Adrenal gland (tissue), 12 donors: ENCODE data around the gene ZNF672. TPM values are rescaled to one million over a fixed set of nuclear protein-coding genes. Genes with fewer than 3 reads are reported as not detected.

Experiments
- DNase-seq, 7 donors: peaks; one replicate each; pipeline ENCODE4 v3.0.0-alpha.2; 2019 to 2020
- H3K27ac ChIP-seq, 5 donors: fragments of 200-600 bp; sonication (generic) in 4 of 5; 1 replicate in 3 of 5; 2 replicates in 2 of 5; pipeline versions ENCODE4 v1.5.1 to v1.8.0; 2016 to 2020; ENCODE audit warnings: mild to moderate bottlenecking in 1 of 5
- H3K27me3 ChIP-seq: fragments of 200-600 bp; 2 replicates; pipeline ENCODE4 v1.8.0; 2021
- H3K36me3 ChIP-seq, 2 donors: fragments of 200-600 bp; replicated peaks in 1 of 2; 1 replicate in 1 of 2; 2 replicates in 1 of 2; pipeline versions ENCODE4 v1.5.1 to v1.8.0; 2018 to 2022
- H3K4me1 ChIP-seq, 2 donors: fragments of 200-600 bp; replicated peaks in 1 of 2; 1 replicate in 1 of 2; 2 replicates in 1 of 2; pipeline versions ENCODE4 v1.5.1 to v1.8.0; 2018 to 2021
- H3K4me3 ChIP-seq, 4 donors: fragments of 200-600 bp; sonication (generic) in 3 of 4; one replicate each; pipeline ENCODE4 v1.5.1; 2016 to 2018
- H3K9me3 ChIP-seq, 3 donors: fragments of 200-600 bp; sonication (generic) in 1 of 3; replicated peaks in 1 of 3; 1 replicate in 2 of 3; 2 replicates in 1 of 3; pipeline versions ENCODE4 v1.5.1 to v1.8.0; 2016 to 2021
- POLR2A ChIP-seq, 2 donors: fragments of 450-650 bp; IDR thresholded peaks; one replicate each; pipeline ENCODE4 v1.6.1; 2017; ENCODE audit warnings: antibody characterized with exemption in 2 of 2, mild to moderate bottlenecking in 2 of 2, moderate library complexity in 1 of 2
- whole genome bisulfite sequencing, 4 donors: extraction: QIAGEN DNeasy Blood & Tissue Kit in 2 of 4; methylation state at CpG; one replicate each; pipeline versions ENCODE4 v1.1.5 to v1.1.7; 2013 to 2017; 5-methylcytosine and 5-hydroxymethylcytosine counted together
- intact Hi-C, 2 donors: fragments of 100-400 bp; cut with DNase I; formaldehyde crosslinking; loops; one replicate each; pipeline versions ENCODE4 v1.14.1 to v1.15.0; 2022 to 2023
- polyA plus RNA-seq, 3 donors: library from polyadenylated mRNA; stranded (reverse); fragments of 200-250 nt in 2 of 3; fragments of 350-450 nt in 1 of 3; fragmentation: Illumina TruSeq in 1 of 3; extraction: RNeasy Lipid Tissue Mini Kit (QIAGEN cat#74804) in 1 of 3; gene quantifications; one replicate each; pipeline ENCODE4 v1.2.3, GENCODE V29; 2013 to 2014
- total RNA-seq, 9 donors: library from RNA; depleted of rRNA in 4 of 9; stranded (reverse); fragments of >200 nt in 4 of 9; fragments of 120-200 nt in 1 of 9; fragmentation: NEBNext Ultra II Directional in 1 of 9; extraction: Animal tissue kit (Norgen Biotek cat#: 25700) in 1 of 9; gene quantifications; one replicate each; pipeline versions ENCODE4 v1.1.0 to v1.2.4, GENCODE V29; 2013 to 2023
- TF ChIP-seq, protein P1 (sequence below), 6 experiments: fragments of 450-650 bp in 4 of 6; fragments of 200-600 bp in 2 of 6; sonication (generic) in 1 of 6; IDR thresholded peaks; 1 replicate in 5 of 6; 2 replicates in 1 of 6; pipeline versions ENCODE4 v1.5.1 to v1.8.0; 2016 to 2021; ENCODE audit warnings: antibody characterized with exemption in 6 of 6, mild to moderate bottlenecking in 2 of 6, moderate library complexity in 1 of 6
- donor health status: healthy with polysubstance abuse.
- donor health status: Bipolar disorder and iron deficiency.
- donor health status: DM: yes; HTN: yes; CAD: no.
- donor health status: DM: no; HTN: no; CAD: no.
- donor health status: DM: no; HTN: no; CAD: no.
- donor health status: DM: yes; HTN: yes; CAD: no.

ZNF672 gene
- total and polyA plus RNA-seq, 12 donors: 9.5 to 47.5 (median 29.3) TPM

DNA sequence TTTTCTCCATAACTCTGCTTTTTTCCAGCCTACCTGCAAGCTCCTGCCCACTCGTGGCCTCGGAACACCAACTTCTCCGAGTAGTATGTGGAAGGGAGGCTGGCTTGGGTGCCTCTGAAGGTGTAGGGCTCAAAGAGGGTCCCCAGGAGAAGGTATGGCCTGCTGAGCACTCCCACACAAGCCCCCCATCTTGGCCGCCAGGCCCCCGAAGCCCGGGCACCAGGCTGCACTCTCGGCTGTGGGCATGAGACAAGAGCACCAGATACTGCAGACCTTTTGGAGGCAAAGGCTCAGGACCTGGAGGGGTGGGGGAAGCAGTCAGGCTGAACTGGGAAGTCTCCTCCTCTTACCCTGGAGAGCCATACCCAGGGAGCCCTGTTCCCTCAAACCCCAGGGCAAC is 19.2 kb downstream of the ZNF672 start:
- H3K4me3 ChIP-seq: no peak overlapping the region
- H3K36me3 ChIP-seq: peaks cover 0 to 9% of the 10 kb centered on the region in 2 donors
- no peaks in the 10 kb centered on the region for H3K27me3 ChIP-seq
- H3K9me3 ChIP-seq: no peaks in the 10 kb centered on the region
- peaks cover 15 to 17% of the 10 kb centered on the region in 2 donors for H3K4me1 ChIP-seq
- TF ChIP-seq POLR2A (IDR thresholded peaks at IDR 0.05): no peak
- TF ChIP-seq, protein P1, sequence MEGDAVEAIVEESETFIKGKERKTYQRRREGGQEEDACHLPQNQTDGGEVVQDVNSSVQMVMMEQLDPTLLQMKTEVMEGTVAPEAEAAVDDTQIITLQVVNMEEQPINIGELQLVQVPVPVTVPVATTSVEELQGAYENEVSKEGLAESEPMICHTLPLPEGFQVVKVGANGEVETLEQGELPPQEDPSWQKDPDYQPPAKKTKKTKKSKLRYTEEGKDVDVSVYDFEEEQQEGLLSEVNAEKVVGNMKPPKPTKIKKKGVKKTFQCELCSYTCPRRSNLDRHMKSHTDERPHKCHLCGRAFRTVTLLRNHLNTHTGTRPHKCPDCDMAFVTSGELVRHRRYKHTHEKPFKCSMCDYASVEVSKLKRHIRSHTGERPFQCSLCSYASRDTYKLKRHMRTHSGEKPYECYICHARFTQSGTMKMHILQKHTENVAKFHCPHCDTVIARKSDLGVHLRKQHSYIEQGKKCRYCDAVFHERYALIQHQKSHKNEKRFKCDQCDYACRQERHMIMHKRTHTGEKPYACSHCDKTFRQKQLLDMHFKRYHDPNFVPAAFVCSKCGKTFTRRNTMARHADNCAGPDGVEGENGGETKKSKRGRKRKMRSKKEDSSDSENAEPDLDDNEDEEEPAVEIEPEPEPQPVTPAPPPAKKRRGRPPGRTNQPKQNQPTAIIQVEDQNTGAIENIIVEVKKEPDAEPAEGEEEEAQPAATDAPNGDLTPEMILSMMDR (IDR thresholded peaks at IDR 0.05): no peak
- 83 to 94% (median 91%) methylated on average over 3 to 7 of the region's 7 CpGs for WGBS, 4 donors
- DNase-seq: peak in 2 of 7 donors; percentile 13 to 52
- intact Hi-C loops: no loop called here
- no peak overlapping the region for H3K27ac ChIP-seq

DNA sequence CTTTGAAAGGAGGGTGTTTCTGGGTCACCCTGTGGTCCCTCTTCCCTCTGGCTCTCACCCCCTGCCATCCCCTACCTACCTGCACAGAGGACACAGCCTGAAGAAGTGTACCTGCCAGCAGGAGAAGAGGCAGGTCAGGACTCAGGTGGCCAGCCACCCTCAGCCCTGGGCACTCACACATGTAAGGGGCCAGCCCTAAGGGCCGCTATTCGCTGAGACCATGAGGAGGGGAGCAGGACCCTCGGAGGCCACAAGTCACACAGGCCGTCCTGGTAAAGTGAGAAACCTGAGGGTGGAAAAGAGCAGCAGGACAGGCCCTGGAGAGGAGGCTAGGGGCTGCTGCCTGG is 19.7 kb downstream of the ZNF672 start:
- 26 to 36% (median 30%) methylated on average over 4 of the region's 4 CpGs; no CpG with 5 or more reads in 1 of the 4 donors for WGBS, 4 donors
- DNase-seq: no peak
- Histone ChIP-seq H3K9me3 (no peaks in the 10 kb centered on the region), H3K27ac (peak overlapping the region in 2 of 5 donors; percentile 93 to 94), H3K4me1 (peaks cover 15 to 17% of the 10 kb centered on the region in 2 donors), H3K36me3 (peaks cover 0 to 9% of the 10 kb centered on the region in 2 donors), H3K27me3 (no peaks in the 10 kb centered on the region), H3K4me3 (peak overlapping the region in 2 of 4 donors; percentile 29 to 68)
- intact Hi-C loops: no loop called here
- no peak for TF ChIP-seq POLR2A (IDR thresholded peaks at IDR 0.05)
- TF ChIP-seq, protein P1 (IDR thresholded peaks at IDR 0.05): no peak

DNA sequence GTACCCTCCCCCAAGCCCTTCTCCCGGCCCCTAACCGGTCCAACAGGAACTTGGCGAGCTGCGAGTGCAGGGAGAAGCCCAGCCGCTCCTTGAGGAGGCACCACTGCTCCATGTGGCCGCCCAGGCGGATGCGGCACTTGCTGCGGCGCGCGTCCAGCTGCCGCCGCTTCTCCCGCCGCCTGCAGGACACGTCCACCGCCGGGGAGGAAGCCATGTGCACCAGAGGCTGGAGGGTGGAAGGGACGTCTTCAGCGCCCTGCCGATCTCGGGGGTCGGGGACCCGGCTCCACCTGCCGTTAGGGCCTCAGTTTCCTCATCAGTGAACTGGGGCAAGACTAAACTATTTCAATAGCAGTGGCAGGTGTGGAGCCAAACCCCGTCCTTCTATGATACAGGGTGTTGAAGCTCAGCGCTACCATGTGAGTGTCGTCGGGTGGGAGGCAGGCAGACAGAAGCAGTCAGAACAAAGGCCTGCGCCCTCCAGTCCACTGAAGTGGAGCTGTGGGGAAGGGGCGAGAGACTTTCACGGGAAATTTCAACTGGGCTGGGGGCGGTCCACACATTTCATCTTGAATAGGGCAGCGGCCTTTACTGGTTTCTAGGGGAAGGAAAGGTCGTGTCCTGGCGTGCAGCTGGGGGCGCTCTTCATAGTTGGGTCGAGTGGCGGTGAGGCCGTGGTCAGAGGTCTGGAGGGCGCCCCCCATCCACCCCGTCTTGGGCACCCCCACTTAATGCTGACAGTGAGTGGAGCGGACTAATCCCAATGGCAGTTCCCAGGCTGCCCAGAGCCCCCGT is 20.3 kb downstream of the ZNF672 start:
- intact Hi-C loops: no loop called here
- no peaks in the 10 kb centered on the region for H3K9me3 ChIP-seq
- WGBS, 4 donors: 0 to 2% (median 1%) methylated on average over 11 to 45 of the region's 45 CpGs
- H3K4me3 ChIP-seq: peak overlapping the region in 2 of 4 donors; percentile 29 to 68
- peak overlapping the region in 4 of 5 donors; percentile 90 to 94 (median 92) for H3K27ac ChIP-seq
- no peaks in the 10 kb centered on the region for H3K27me3 ChIP-seq
- H3K36me3 ChIP-seq: peaks cover 0 to 9% of the 10 kb centered on the region in 2 donors
- DNase-seq: peak; percentile 68 to 85 (median 76)
- no peak for TF ChIP-seq POLR2A (IDR thresholded peaks at IDR 0.05)
- TF ChIP-seq, protein P1 (IDR thresholded peaks at IDR 0.05): peak in 4 of 6 experiments; percentile 14 to 53 (median 42)
- H3K4me1 ChIP-seq: peaks cover 15 to 17% of the 10 kb centered on the region in 2 donors

DNA sequence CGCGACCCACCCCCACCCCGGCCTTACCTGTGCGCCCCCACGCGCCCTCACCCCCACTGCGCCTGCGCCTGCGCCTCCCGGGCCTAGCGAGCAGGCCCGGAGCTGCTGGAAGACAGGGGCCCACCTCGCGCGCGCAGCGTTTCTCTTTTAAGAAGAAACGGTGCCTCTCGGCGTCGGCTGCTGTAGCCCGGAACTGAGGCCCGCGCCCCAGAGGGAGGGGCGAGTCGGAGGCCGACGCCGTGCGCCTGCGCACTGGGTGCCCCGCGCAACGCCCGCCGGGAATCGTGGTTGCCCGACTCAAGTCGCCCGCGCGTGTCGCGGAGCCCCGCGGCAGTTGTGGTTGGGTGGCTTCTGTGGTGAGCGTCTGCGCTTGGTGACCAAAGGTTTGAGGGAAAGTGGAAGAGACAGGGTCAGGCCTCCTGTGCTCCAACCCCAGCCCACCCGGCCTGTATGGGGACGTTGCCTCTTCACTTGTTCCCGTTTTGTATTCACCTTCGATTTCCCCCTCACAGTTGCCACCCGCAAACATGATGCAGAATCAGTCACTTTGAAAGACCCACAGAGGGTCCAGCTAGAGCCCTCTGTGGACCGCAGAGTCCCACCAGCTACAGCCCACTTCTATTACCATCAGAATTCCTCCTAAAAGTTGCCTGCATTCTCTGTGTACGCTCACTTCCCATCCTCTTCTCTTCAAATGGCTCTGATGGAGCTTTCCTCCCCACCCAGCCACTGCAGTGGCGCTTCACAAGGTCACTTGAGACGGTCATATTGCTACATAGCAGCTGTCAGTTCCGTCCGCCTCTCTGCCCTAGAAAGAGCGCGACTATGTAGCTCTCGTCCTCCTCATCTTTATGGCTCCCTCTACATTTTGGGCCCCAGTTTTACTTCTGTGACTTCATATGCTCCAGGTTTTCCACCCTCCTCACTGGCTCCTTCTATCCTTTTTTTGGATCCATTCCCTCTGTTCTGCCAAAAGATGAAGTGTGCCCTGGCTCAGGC is 21.2 kb downstream of the ZNF672 start, which contains the start of gene ZNF692:
TSS of gene ZNF692 (minus strand) at position 195 of the 999 bp plus-strand sequence. CDS start 776 bp downstream, outside the sequence.
- peaks cover 0 to under 1% of the 10 kb centered on the region in 2 donors for H3K36me3 ChIP-seq
- H3K4me1 ChIP-seq: peaks cover 20 to 21% of the 10 kb centered on the region in 2 donors
- no peaks in the 10 kb centered on the region for H3K9me3 ChIP-seq
- TF ChIP-seq, protein P1 (IDR thresholded peaks at IDR 0.05): no peak
- peak; percentile 71 to 90 for TF ChIP-seq POLR2A (IDR thresholded peaks at IDR 0.05)
- peak; percentile 97 to 99 (median 98) for DNase-seq
- intact Hi-C loops: no loop called here
- peak within 1 kb of the TSS; percentile 90 to 94 (median 93) for H3K27ac ChIP-seq
- H3K4me3 ChIP-seq: peak within 1 kb of the TSS in 2 of 4 donors; percentile 43 to 68
- no peaks in the 10 kb centered on the region for H3K27me3 ChIP-seq
- 2 to 9% (median 5%) methylated on average over 16 to 62 of the region's 62 CpGs for WGBS, 4 donors
